Astrocyte (in vitro differentiated cells and primary cell): ENCODE measurements around the gene MST1. TPM values are rescaled to one million over a fixed set of nuclear protein-coding genes. Genes with fewer than 3 reads are reported as not detected.
A peak's percentile ranks its signal among the peaks of the same experiment; 100 is the strongest.

Experiments
- DNase-seq: peaks from one replicate; pipeline ENCODE4 v3.0.0-alpha.2; 2010; ENCODE audit warnings: low read depth
- FAIRE-seq: peaks from 2 replicates; lab custom pipeline; 2011; peaks lifted over from hg19 to GRCh38; lab: Jason Lieb, UNC
- H2AFZ ChIP-seq: 2 replicates; pipeline ENCODE4 v1.6.0; 2012; ENCODE audit warnings: low read depth, low read length, inconsistent platforms
- H3K27ac ChIP-seq: 2 replicates; pipeline ENCODE4 v1.5.1; 2011; ENCODE audit warnings: low read depth, low read length, inconsistent platforms
- H3K27me3 ChIP-seq: 2 replicates; pipeline ENCODE4 v1.6.0; 2011; ENCODE audit warnings: low read length, inconsistent platforms; ENCODE audit not compliant: insufficient read depth
- H3K36me3 ChIP-seq: 2 replicates; pipeline ENCODE4 v1.5.1; 2011; ENCODE audit warnings: low read length, inconsistent platforms; ENCODE audit not compliant: insufficient read depth
- H3K4me1 ChIP-seq: 2 replicates; pipeline ENCODE4 v1.5.1; 2011; ENCODE audit warnings: low read length, inconsistent platforms; ENCODE audit not compliant: insufficient read depth
- H3K4me2 ChIP-seq: 2 replicates; pipeline ENCODE4 v1.6.0; 2012; ENCODE audit warnings: low read length, inconsistent platforms
- H3K4me3 ChIP-seq: 2 replicates; pipeline ENCODE4 v1.5.1; 2011; ENCODE audit warnings: low read depth, mild to moderate bottlenecking, low read length, inconsistent platforms; ENCODE audit not compliant: insufficient read depth
- H3K79me2 ChIP-seq: 2 replicates; pipeline ENCODE4 v1.6.0; 2012; ENCODE audit warnings: mild to moderate bottlenecking, low read length, inconsistent platforms; ENCODE audit not compliant: insufficient read depth
- H3K9ac ChIP-seq: 2 replicates; pipeline ENCODE4 v1.6.0; 2012; ENCODE audit warnings: mild to moderate bottlenecking, low read length, inconsistent platforms
- H3K9me3 ChIP-seq: 2 replicates; pipeline ENCODE4 v1.5.1; 2012; ENCODE audit warnings: low read depth, mild to moderate bottlenecking, low read length, inconsistent platforms; ENCODE audit not compliant: insufficient read depth
- H4K20me1 ChIP-seq: 2 replicates; pipeline ENCODE4 v1.6.0; 2012; ENCODE audit warnings: low read length, inconsistent platforms; ENCODE audit not compliant: insufficient read depth
- H3K27ac Mint-ChIP-seq: one replicate; pipeline ENCODE4 v1.8.0; 2021; ENCODE audit warnings: mild to moderate bottlenecking, mixed read lengths; ENCODE audit not compliant: unreplicated experiment
- H3K27me3 Mint-ChIP-seq: one replicate; pipeline ENCODE4 v1.8.0; 2021; ENCODE audit warnings: low read depth, mixed read lengths; ENCODE audit not compliant: unreplicated experiment
- H3K36me3 Mint-ChIP-seq: one replicate; pipeline ENCODE4 v1.8.0; 2021; ENCODE audit warnings: low read depth, mixed read lengths; ENCODE audit not compliant: unreplicated experiment
- H3K4me1 Mint-ChIP-seq: one replicate; pipeline ENCODE4 v1.8.0; 2021; ENCODE audit warnings: low read depth, mixed read lengths; ENCODE audit not compliant: unreplicated experiment
- H3K4me3 Mint-ChIP-seq: one replicate; pipeline ENCODE4 v1.8.0; 2021; ENCODE audit warnings: mild to moderate bottlenecking, moderate library complexity, mixed read lengths; ENCODE audit not compliant: unreplicated experiment
- H3K9me3 Mint-ChIP-seq: one replicate; pipeline ENCODE4 v1.8.0; 2021; ENCODE audit warnings: mild to moderate bottlenecking, mixed read lengths; ENCODE audit not compliant: unreplicated experiment
- CTCF ChIP-seq: IDR thresholded peaks from 2 replicates; pipeline ENCODE4 v1.5.1; 2011; ENCODE audit warnings: low read depth, mild to moderate bottlenecking, inconsistent platforms, low read length, moderate library complexity; ENCODE audit not compliant: insufficient read depth
- EZH2 ChIP-seq: IDR thresholded peaks from 2 replicates; pipeline ENCODE4 v1.6.1; 2012; ENCODE audit warnings: mild to moderate bottlenecking, low read length, inconsistent platforms; ENCODE audit not compliant: insufficient read depth
- total RNA-seq: library from RNA; stranded (reverse); gene quantifications from 2 replicates; pipeline ENCODE4 v1.2.1, GENCODE V29; 2021

The MST1 gene
- total RNA-seq, 1 donor from 2014 or later: 9.3 TPM

- Histone ChIP-seq H3K9me3 (no peaks in the 10 kb centered on the region), H3K4me2 (no peak overlapping the region), H3K4me3 (no peak overlapping the region), H3K4me1 (peaks cover 30% of the 10 kb centered on the region), H3K36me3 (peaks cover 7% of the 10 kb centered on the region), H3K27me3 (no peaks in the 10 kb centered on the region), H4K20me1 (peaks cover 17% of the 10 kb centered on the region), H3K27ac (no peak overlapping the region), H3K79me2 (peaks cover 27% of the 10 kb centered on the region), H3K9ac (no peak overlapping the region), H2AFZ (no peak overlapping the region)
- DNase-seq (no peak), FAIRE-seq (no peak)
- peaks cover 21% of the 10 kb centered on the region for H3K4me1 Mint-ChIP-seq
- no peak for TF ChIP-seq EZH2
- peak; percentile 84 for TF ChIP-seq CTCF
- peak overlapping the region; percentile 64 for H3K4me3 Mint-ChIP-seq
- no peaks in the 10 kb centered on the region for H3K27me3 Mint-ChIP-seq
- H3K9me3 Mint-ChIP-seq: no peaks in the 10 kb centered on the region
- peaks cover 13% of the 10 kb centered on the region for H3K36me3 Mint-ChIP-seq
- H3K27ac Mint-ChIP-seq: no peak overlapping the region
Observed at GRCh38 chr3:49671291-49672288, 17.7 kb downstream of the MST1 start.

GRCh38 chr3:49670940-49671290 lies 18.4 kb downstream of the MST1 start:
- Mint-ChIP-seq H3K4me3 (no peak overlapping the region), H3K27ac (no peak overlapping the region), H3K4me1 (peaks cover 21% of the 10 kb centered on the region), H3K36me3 (peaks cover 9% of the 10 kb centered on the region), H3K9me3 (no peaks in the 10 kb centered on the region), H3K27me3 (no peaks in the 10 kb centered on the region)
- Histone ChIP-seq H3K9me3 (no peaks in the 10 kb centered on the region), H2AFZ (no peak overlapping the region), H3K79me2 (peaks cover 26% of the 10 kb centered on the region), H3K9ac (no peak overlapping the region), H3K4me3 (no peak overlapping the region), H3K27me3 (no peaks in the 10 kb centered on the region), H4K20me1 (peaks cover 17% of the 10 kb centered on the region), H3K4me2 (no peak overlapping the region), H3K4me1 (peaks cover 30% of the 10 kb centered on the region), H3K27ac (no peak overlapping the region), H3K36me3 (peaks cover under 1% of the 10 kb centered on the region)
- no peak for FAIRE-seq
- TF ChIP-seq CTCF (no peak), EZH2 (no peak)
- DNase-seq: no peak

- Mint-ChIP-seq H3K27ac (no peak overlapping the region), H3K4me3 (no peak overlapping the region), H3K36me3 (no peaks in the 10 kb centered on the region), H3K9me3 (no peaks in the 10 kb centered on the region), H3K27me3 (peaks cover 2% of the 10 kb centered on the region), H3K4me1 (peaks cover 16% of the 10 kb centered on the region)
- peaks cover 10% of the 10 kb centered on the region for H3K79me2 ChIP-seq
- no peak overlapping the region for H3K9ac ChIP-seq
- H3K27ac ChIP-seq: no peak overlapping the region
- peak overlapping the region; percentile 51 for H3K4me2 ChIP-seq
- no peak for DNase-seq
- H3K36me3 ChIP-seq: no peaks in the 10 kb centered on the region
- no peaks in the 10 kb centered on the region for H3K27me3 ChIP-seq
- no peak overlapping the region for H2AFZ ChIP-seq
- no peaks in the 10 kb centered on the region for H3K9me3 ChIP-seq
- peaks cover 19% of the 10 kb centered on the region for H3K4me1 ChIP-seq
- no peak overlapping the region for H3K4me3 ChIP-seq
- no peak for TF ChIP-seq EZH2
- no peak for TF ChIP-seq CTCF
- FAIRE-seq: no peak
- H4K20me1 ChIP-seq: peaks cover 5% of the 10 kb centered on the region
Observed at GRCh38 chr3:49669352-49669751, 19.9 kb downstream of the MST1 start.
